K562 (cell line): ENCODE data around the gene TIMM44. TPM values are rescaled to one million over a fixed set of nuclear protein-coding genes. Genes with fewer than 3 reads are reported as not detected.

ENCODE experiments used
- AFF4 ChIP-seq: sonication (generic); formaldehyde crosslinking; IDR thresholded peaks from 2 replicates; pipeline ENCODE4 v1.8.0; 2023; ENCODE audit warnings: mild to moderate bottlenecking, missing genetic modification reagents
- ZNF551 ChIP-seq: fragments of 250-450 bp; sonication (Bioruptor Pico); IDR thresholded peaks from 2 replicates; pipeline ENCODE4 v1.5.0; 2021; ENCODE audit warnings: mild to moderate bottlenecking, moderate library complexity
- polyA plus RNA-seq, 8 experiments: library from polyadenylated mRNA; depleted of rRNA in 4 of 8; stranded (reverse) in 5 of 8; unstranded in 3 of 8; fragments of >200 nt; fragmentation: Nextera tagmentation in 2 of 8; fragmentation: Illumina TruSeq in 1 of 8; extraction: Ambion mirVana in 2 of 8; extraction: Trizol in 1 of 8; gene quantifications; 2 replicates each; pipeline versions ENCODE4 v1.2.1 to v1.2.3, GENCODE V29; 2011 to 2014; ENCODE audit warnings: inconsistent platforms in 1 of 8, missing spikeins in 1 of 8
- total RNA-seq, 7 experiments: library from RNA; depleted of rRNA in 6 of 7; stranded (reverse); fragments of >200 nt in 6 of 7; fragmentation: Illumina TruSeq in 2 of 7; extraction: Trizol in 2 of 7; gene quantifications; 2 replicates each; pipeline versions ENCODE4 v1.2.1 to v1.2.3, GENCODE V29; 2011 to 2021; ENCODE audit warnings: low replicate concordance in 1 of 7
- TF ChIP-seq, protein P1 (sequence below): fragments of 450-650 bp; IDR thresholded peaks from 2 replicates; pipeline ENCODE4 v1.6.1; 2016; ENCODE audit warnings: mild to moderate bottlenecking, moderate library complexity

The TIMM44 gene
- total and polyA plus RNA-seq, 9 of the 15 experiments (the other 6 are each of a cell fraction or from before 2014, with no cell fraction given), result 10.3 to 231 (median 89.3) TPM

GRCh38 chr19:7919610-7920518 lies 23.6 kb downstream of the TIMM44 start, which contains the start of gene SNAPC2 (continued):
- TF ChIP-seq AFF4 (CRISPR knock-in tag), result no peak
- TF ChIP-seq ZNF551 (CRISPR knock-in tag), result no peak
- TF ChIP-seq, protein P1, sequence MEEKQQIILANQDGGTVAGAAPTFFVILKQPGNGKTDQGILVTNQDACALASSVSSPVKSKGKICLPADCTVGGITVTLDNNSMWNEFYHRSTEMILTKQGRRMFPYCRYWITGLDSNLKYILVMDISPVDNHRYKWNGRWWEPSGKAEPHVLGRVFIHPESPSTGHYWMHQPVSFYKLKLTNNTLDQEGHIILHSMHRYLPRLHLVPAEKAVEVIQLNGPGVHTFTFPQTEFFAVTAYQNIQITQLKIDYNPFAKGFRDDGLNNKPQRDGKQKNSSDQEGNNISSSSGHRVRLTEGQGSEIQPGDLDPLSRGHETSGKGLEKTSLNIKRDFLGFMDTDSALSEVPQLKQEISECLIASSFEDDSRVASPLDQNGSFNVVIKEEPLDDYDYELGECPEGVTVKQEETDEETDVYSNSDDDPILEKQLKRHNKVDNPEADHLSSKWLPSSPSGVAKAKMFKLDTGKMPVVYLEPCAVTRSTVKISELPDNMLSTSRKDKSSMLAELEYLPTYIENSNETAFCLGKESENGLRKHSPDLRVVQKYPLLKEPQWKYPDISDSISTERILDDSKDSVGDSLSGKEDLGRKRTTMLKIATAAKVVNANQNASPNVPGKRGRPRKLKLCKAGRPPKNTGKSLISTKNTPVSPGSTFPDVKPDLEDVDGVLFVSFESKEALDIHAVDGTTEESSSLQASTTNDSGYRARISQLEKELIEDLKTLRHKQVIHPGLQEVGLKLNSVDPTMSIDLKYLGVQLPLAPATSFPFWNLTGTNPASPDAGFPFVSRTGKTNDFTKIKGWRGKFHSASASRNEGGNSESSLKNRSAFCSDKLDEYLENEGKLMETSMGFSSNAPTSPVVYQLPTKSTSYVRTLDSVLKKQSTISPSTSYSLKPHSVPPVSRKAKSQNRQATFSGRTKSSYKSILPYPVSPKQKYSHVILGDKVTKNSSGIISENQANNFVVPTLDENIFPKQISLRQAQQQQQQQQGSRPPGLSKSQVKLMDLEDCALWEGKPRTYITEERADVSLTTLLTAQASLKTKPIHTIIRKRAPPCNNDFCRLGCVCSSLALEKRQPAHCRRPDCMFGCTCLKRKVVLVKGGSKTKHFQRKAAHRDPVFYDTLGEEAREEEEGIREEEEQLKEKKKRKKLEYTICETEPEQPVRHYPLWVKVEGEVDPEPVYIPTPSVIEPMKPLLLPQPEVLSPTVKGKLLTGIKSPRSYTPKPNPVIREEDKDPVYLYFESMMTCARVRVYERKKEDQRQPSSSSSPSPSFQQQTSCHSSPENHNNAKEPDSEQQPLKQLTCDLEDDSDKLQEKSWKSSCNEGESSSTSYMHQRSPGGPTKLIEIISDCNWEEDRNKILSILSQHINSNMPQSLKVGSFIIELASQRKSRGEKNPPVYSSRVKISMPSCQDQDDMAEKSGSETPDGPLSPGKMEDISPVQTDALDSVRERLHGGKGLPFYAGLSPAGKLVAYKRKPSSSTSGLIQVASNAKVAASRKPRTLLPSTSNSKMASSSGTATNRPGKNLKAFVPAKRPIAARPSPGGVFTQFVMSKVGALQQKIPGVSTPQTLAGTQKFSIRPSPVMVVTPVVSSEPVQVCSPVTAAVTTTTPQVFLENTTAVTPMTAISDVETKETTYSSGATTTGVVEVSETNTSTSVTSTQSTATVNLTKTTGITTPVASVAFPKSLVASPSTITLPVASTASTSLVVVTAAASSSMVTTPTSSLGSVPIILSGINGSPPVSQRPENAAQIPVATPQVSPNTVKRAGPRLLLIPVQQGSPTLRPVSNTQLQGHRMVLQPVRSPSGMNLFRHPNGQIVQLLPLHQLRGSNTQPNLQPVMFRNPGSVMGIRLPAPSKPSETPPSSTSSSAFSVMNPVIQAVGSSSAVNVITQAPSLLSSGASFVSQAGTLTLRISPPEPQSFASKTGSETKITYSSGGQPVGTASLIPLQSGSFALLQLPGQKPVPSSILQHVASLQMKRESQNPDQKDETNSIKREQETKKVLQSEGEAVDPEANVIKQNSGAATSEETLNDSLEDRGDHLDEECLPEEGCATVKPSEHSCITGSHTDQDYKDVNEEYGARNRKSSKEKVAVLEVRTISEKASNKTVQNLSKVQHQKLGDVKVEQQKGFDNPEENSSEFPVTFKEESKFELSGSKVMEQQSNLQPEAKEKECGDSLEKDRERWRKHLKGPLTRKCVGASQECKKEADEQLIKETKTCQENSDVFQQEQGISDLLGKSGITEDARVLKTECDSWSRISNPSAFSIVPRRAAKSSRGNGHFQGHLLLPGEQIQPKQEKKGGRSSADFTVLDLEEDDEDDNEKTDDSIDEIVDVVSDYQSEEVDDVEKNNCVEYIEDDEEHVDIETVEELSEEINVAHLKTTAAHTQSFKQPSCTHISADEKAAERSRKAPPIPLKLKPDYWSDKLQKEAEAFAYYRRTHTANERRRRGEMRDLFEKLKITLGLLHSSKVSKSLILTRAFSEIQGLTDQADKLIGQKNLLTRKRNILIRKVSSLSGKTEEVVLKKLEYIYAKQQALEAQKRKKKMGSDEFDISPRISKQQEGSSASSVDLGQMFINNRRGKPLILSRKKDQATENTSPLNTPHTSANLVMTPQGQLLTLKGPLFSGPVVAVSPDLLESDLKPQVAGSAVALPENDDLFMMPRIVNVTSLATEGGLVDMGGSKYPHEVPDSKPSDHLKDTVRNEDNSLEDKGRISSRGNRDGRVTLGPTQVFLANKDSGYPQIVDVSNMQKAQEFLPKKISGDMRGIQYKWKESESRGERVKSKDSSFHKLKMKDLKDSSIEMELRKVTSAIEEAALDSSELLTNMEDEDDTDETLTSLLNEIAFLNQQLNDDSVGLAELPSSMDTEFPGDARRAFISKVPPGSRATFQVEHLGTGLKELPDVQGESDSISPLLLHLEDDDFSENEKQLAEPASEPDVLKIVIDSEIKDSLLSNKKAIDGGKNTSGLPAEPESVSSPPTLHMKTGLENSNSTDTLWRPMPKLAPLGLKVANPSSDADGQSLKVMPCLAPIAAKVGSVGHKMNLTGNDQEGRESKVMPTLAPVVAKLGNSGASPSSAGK, result peak; percentile 29; the same call in 1 of the 2 replicates
